Measurements from ENCODE around the gene RHBDL2. TPM values are rescaled to one million over a fixed set of nuclear protein-coding genes. Genes with fewer than 3 reads are reported as not detected.
"Not testable (repeated sequence)": the region's sequence is repeated elsewhere in the genome, so short reads cannot be mapped to it uniquely, and the experiment has no call there.

RHBDL2 gene
- total RNA-seq, 1 donor from 2014 or later: not detected

- TF ChIP-seq CTCF (IDR thresholded peaks at IDR 0.05; ENCODE audit: unreplicated experiment): no peak
- no peaks in the 10 kb centered on the region for H3K4me1 Mint-ChIP-seq
- DNase-seq (ENCODE audit: low spot score in 2 of 2, unreplicated experiment in 2 of 2): no peak
- no peak overlapping the region for H3K27ac Mint-ChIP-seq
- peaks cover 5% of the 10 kb centered on the region for H3K9me3 Mint-ChIP-seq
- no peaks in the 10 kb centered on the region for H3K27me3 Mint-ChIP-seq (ENCODE audit: low read depth)
- H3K36me3 Mint-ChIP-seq: peaks cover 41% of the 10 kb centered on the region
- no peak overlapping the region for H3K4me3 Mint-ChIP-seq
Measured at GRCh38 chr1:38840281-38840680, 101.3 kb downstream of the RHBDL2 start.

- no peaks in the 10 kb centered on the region for H3K4me1 Mint-ChIP-seq
- H3K27me3 Mint-ChIP-seq (ENCODE audit: low read depth): peaks cover 2% of the 10 kb centered on the region
- DNase-seq (ENCODE audit: low spot score in 2 of 2, unreplicated experiment in 2 of 2): no peak
- H3K9me3 Mint-ChIP-seq: no peaks in the 10 kb centered on the region
- H3K27ac Mint-ChIP-seq: no peak overlapping the region
- no peak for TF ChIP-seq CTCF (IDR thresholded peaks at IDR 0.05; ENCODE audit: unreplicated experiment)
- no peak overlapping the region for H3K4me3 Mint-ChIP-seq
- H3K36me3 Mint-ChIP-seq: peaks cover 32% of the 10 kb centered on the region
Measured at GRCh38 chr1:38839363-38839762, 102.3 kb downstream of the RHBDL2 start.

GRCh38 chr1:38836316-38836715 is 105.3 kb downstream of the RHBDL2 start:
- not testable (repeated sequence) for H3K27ac Mint-ChIP-seq; H3K4me1 Mint-ChIP-seq; DNase-seq (ENCODE audit: low spot score in 2 of 2, unreplicated experiment in 2 of 2); H3K9me3 Mint-ChIP-seq; H3K4me3 Mint-ChIP-seq
- Mint-ChIP-seq H3K36me3 (peaks cover 20% of the 10 kb centered on the region), H3K27me3 (ENCODE audit: low read depth) (peaks cover 23% of the 10 kb centered on the region)

Other genes starting within 250 kb of the RHBDL2 start
- 21.1 to 22.5 TPM (median 21.8 TPM) in 3 replicates for gene RRAGC, start 82.1 kb downstream of the RHBDL2 start, total RNA-seq
- 10.5 to 14.1 TPM (median 12.2 TPM) in 3 replicates for gene MYCBP, start 68.5 kb downstream of the RHBDL2 start, total RNA-seq
- gene GJA9, start 60.2 kb downstream of the RHBDL2 start, total RNA-seq: not detected in 3 replicates
- gene AKIRIN1, start 49.4 kb upstream of the RHBDL2 start, total RNA-seq: 69.6 to 75.8 TPM (median 70.1 TPM) in 3 replicates
- gene NDUFS5, start 84.5 kb upstream of the RHBDL2 start, total RNA-seq: 184 to 196 TPM (median 186 TPM) in 3 replicates